Measurements from ENCODE around the gene TMEM63A. TPM values are rescaled to one million over a fixed set of nuclear protein-coding genes. Genes with fewer than 3 reads are reported as not detected.
A peak's percentile ranks its signal among the peaks of the same experiment; 100 is the strongest.

TMEM63A gene
- total RNA-seq, 1 experiment from 2014 or later: 91.7 TPM

DNA sequence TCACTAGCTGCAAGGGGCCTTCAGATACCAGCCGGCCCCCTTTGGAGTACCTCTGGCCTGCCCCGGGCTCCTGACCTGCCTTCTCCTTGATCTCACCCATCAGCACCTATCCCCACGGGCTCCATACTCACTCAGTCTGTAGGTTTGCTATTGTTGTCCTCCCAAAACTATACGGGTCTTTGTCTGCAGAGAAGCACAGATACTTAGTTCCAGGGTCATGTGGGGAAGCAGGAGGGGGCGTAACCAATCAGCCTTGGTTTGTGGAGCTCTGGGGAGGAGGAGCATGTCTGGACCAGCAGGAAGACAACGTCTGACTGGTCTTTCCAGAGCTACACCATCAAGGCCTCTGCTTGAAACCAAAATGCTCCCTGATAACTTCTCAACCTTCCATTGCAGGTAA, 15.2 kb downstream of the TMEM63A start:
- H3K27ac Mint-ChIP-seq: peak overlapping the region; percentile 2; the same call in 1 of the 2 replicates
- H3K36me3 Mint-ChIP-seq: peaks cover 74% of the 10 kb centered on the region
- H3K4me1 Mint-ChIP-seq: peaks cover 9% of the 10 kb centered on the region
- no peaks in the 10 kb centered on the region for H3K9me3 Mint-ChIP-seq
- no peaks in the 10 kb centered on the region for H3K27me3 Mint-ChIP-seq (ENCODE audit: low read depth)
- CTCF ChIA-PET: no interaction called here
- POLR2A ChIA-PET: no interaction called here
- no peak overlapping the region for H3K4me3 Mint-ChIP-seq
- peak; percentile 38 for ATAC-seq
- no peak for TF ChIP-seq TCF7 (CRISPR knock-in tag; IDR thresholded peaks at IDR 0.05; ENCODE audit: low read depth)
- no peak for TF ChIP-seq SMAD4 (CRISPR knock-in tag; IDR thresholded peaks at IDR 0.05)
- TF ChIP-seq ESRRA (CRISPR knock-in tag; IDR thresholded peaks at IDR 0.05; ENCODE audit: borderline replicate concordance): no peak
- no peak for TF ChIP-seq ZNF396 (CRISPR knock-in tag; IDR thresholded peaks at IDR 0.05; ENCODE audit: borderline replicate concordance)
- TF ChIP-seq, protein P1, sequence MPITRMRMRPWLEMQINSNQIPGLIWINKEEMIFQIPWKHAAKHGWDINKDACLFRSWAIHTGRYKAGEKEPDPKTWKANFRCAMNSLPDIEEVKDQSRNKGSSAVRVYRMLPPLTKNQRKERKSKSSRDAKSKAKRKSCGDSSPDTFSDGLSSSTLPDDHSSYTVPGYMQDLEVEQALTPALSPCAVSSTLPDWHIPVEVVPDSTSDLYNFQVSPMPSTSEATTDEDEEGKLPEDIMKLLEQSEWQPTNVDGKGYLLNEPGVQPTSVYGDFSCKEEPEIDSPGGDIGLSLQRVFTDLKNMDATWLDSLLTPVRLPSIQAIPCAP (CRISPR knock-in tag; IDR thresholded peaks at IDR 0.05): no peak
- no peak for DNase-seq (ENCODE audit: low spot score)

GRCh38 chr1:225866061-225866837, 15.9 kb downstream of the TMEM63A start:
- Mint-ChIP-seq H3K36me3 (peaks cover 74% of the 10 kb centered on the region), H3K27me3 (ENCODE audit: low read depth) (no peaks in the 10 kb centered on the region), H3K4me3 (no peak overlapping the region), H3K4me1 (peaks cover 2% of the 10 kb centered on the region), H3K27ac (no peak overlapping the region), H3K9me3 (no peaks in the 10 kb centered on the region)
- POLR2A ChIA-PET: no interaction called here
- ATAC-seq: no peak; the same call in 1 of the 2 replicates
- CTCF ChIA-PET: no interaction called here
- no peak for DNase-seq (ENCODE audit: low spot score)
- TF ChIP-seq ZNF671 (CRISPR knock-in tag; IDR thresholded peaks at IDR 0.05) (no peak), FOXP4 (CRISPR knock-in tag; IDR thresholded peaks at IDR 0.05) (no peak), ZNF512 (CRISPR knock-in tag; IDR thresholded peaks at IDR 0.05; ENCODE audit: borderline replicate concordance) (no peak), OVOL2 (CRISPR knock-in tag; IDR thresholded peaks at IDR 0.05; ENCODE audit: borderline replicate concordance) (no peak), ZNF219 (CRISPR knock-in tag; IDR thresholded peaks at IDR 0.05; ENCODE audit: borderline replicate concordance) (no peak), TEAD1 (CRISPR knock-in tag; IDR thresholded peaks at IDR 0.05) (no peak), MYBL2 (CRISPR knock-in tag; IDR thresholded peaks at IDR 0.05) (no peak), GTF2I (CRISPR knock-in tag; conservative IDR thresholded peaks at IDR 0.05) (no peak), TCF7 (CRISPR knock-in tag; IDR thresholded peaks at IDR 0.05; ENCODE audit: low read depth) (no peak), HMGXB4 (CRISPR knock-in tag; IDR thresholded peaks at IDR 0.05) (no peak), HMGA2 (CRISPR knock-in tag; IDR thresholded peaks at IDR 0.05) (no peak)
- TF ChIP-seq, protein P2, sequence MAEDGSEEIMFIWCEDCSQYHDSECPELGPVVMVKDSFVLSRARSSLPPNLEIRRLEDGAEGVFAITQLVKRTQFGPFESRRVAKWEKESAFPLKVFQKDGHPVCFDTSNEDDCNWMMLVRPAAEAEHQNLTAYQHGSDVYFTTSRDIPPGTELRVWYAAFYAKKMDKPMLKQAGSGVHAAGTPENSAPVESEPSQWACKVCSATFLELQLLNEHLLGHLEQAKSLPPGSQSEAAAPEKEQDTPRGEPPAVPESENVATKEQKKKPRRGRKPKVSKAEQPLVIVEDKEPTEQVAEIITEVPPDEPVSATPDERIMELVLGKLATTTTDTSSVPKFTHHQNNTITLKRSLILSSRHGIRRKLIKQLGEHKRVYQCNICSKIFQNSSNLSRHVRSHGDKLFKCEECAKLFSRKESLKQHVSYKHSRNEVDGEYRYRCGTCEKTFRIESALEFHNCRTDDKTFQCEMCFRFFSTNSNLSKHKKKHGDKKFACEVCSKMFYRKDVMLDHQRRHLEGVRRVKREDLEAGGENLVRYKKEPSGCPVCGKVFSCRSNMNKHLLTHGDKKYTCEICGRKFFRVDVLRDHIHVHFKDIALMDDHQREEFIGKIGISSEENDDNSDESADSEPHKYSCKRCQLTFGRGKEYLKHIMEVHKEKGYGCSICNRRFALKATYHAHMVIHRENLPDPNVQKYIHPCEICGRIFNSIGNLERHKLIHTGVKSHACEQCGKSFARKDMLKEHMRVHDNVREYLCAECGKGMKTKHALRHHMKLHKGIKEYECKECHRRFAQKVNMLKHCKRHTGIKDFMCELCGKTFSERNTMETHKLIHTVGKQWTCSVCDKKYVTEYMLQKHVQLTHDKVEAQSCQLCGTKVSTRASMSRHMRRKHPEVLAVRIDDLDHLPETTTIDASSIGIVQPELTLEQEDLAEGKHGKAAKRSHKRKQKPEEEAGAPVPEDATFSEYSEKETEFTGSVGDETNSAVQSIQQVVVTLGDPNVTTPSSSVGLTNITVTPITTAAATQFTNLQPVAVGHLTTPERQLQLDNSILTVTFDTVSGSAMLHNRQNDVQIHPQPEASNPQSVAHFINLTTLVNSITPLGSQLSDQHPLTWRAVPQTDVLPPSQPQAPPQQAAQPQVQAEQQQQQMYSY (CRISPR knock-in tag; IDR thresholded peaks at IDR 0.05): no peak
- TF ChIP-seq, protein P3, sequence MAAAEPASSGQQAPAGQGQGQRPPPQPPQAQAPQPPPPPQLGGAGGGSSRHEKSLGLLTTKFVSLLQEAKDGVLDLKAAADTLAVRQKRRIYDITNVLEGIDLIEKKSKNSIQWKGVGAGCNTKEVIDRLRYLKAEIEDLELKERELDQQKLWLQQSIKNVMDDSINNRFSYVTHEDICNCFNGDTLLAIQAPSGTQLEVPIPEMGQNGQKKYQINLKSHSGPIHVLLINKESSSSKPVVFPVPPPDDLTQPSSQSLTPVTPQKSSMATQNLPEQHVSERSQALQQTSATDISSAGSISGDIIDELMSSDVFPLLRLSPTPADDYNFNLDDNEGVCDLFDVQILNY (CRISPR knock-in tag; IDR thresholded peaks at IDR 0.05): no peak
- TF ChIP-seq, protein P4, sequence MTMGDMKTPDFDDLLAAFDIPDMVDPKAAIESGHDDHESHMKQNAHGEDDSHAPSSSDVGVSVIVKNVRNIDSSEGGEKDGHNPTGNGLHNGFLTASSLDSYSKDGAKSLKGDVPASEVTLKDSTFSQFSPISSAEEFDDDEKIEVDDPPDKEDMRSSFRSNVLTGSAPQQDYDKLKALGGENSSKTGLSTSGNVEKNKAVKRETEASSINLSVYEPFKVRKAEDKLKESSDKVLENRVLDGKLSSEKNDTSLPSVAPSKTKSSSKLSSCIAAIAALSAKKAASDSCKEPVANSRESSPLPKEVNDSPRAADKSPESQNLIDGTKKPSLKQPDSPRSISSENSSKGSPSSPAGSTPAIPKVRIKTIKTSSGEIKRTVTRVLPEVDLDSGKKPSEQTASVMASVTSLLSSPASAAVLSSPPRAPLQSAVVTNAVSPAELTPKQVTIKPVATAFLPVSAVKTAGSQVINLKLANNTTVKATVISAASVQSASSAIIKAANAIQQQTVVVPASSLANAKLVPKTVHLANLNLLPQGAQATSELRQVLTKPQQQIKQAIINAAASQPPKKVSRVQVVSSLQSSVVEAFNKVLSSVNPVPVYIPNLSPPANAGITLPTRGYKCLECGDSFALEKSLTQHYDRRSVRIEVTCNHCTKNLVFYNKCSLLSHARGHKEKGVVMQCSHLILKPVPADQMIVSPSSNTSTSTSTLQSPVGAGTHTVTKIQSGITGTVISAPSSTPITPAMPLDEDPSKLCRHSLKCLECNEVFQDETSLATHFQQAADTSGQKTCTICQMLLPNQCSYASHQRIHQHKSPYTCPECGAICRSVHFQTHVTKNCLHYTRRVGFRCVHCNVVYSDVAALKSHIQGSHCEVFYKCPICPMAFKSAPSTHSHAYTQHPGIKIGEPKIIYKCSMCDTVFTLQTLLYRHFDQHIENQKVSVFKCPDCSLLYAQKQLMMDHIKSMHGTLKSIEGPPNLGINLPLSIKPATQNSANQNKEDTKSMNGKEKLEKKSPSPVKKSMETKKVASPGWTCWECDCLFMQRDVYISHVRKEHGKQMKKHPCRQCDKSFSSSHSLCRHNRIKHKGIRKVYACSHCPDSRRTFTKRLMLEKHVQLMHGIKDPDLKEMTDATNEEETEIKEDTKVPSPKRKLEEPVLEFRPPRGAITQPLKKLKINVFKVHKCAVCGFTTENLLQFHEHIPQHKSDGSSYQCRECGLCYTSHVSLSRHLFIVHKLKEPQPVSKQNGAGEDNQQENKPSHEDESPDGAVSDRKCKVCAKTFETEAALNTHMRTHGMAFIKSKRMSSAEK (CRISPR knock-in tag; IDR thresholded peaks at IDR 0.05; ENCODE audit: borderline replicate concordance): no peak
